Body of pancreas (tissue), 4 donors: ENCODE data around the gene GEMIN4.

ENCODE experiments used
- POLR2A ChIP-seq, 3 donors: fragments of 450-650 bp; IDR thresholded peaks; one replicate each; pipeline ENCODE4 v1.6.1; 2016; ENCODE audit warnings: antibody characterized with exemption in 3 of 3, mild to moderate bottlenecking in 2 of 3
- TF ChIP-seq, protein P1 (sequence below), 7 experiments: fragments of 450-650 bp in 4 of 7; fragments of 200-600 bp in 3 of 7; sonication (generic) in 3 of 7; IDR thresholded peaks; one replicate each; pipeline ENCODE4 v1.5.1; 2016 to 2019; ENCODE audit warnings: antibody characterized with exemption in 7 of 7

DNA sequence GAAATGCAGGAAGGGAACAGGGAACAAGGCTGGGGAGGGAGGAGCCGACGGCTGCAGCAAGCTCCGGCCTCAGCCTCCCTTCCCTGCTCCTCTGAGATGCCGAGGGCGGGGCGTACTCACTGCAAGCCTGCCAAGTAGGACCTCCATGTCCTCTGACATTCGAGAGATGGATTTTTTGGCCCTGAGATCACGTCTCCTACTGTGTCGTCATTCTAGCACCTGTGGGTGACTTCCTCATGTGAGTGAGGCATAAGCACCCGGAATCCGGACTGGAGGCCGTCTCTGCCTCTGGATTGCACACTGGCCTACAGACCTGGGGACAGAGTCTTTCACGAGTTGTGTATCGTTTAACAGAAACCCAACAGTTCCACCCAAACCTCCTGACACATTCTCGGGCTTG lies 44.5 kb upstream of the GEMIN4 start:
- TF ChIP-seq, protein P1, sequence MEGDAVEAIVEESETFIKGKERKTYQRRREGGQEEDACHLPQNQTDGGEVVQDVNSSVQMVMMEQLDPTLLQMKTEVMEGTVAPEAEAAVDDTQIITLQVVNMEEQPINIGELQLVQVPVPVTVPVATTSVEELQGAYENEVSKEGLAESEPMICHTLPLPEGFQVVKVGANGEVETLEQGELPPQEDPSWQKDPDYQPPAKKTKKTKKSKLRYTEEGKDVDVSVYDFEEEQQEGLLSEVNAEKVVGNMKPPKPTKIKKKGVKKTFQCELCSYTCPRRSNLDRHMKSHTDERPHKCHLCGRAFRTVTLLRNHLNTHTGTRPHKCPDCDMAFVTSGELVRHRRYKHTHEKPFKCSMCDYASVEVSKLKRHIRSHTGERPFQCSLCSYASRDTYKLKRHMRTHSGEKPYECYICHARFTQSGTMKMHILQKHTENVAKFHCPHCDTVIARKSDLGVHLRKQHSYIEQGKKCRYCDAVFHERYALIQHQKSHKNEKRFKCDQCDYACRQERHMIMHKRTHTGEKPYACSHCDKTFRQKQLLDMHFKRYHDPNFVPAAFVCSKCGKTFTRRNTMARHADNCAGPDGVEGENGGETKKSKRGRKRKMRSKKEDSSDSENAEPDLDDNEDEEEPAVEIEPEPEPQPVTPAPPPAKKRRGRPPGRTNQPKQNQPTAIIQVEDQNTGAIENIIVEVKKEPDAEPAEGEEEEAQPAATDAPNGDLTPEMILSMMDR (IDR thresholded peaks at IDR 0.05) = no peak
- no peak for TF ChIP-seq POLR2A (IDR thresholded peaks at IDR 0.05)
